ENCODE data around the gene VDR. TPM values are rescaled to one million over a fixed set of nuclear protein-coding genes. Genes with fewer than 3 reads are reported as not detected.

The VDR gene
- total RNA-seq: 100 to 1,000 TPM; 143 to 154 TPM
- long read RNA-seq, full-length matches to known transcripts: 5 of 176 reads
- long read RNA-seq, partial matches to known transcripts: 28 of 176 reads
- long read RNA-seq, other reads (novel, unspliced or antisense): 143 of 176 reads

DNA sequence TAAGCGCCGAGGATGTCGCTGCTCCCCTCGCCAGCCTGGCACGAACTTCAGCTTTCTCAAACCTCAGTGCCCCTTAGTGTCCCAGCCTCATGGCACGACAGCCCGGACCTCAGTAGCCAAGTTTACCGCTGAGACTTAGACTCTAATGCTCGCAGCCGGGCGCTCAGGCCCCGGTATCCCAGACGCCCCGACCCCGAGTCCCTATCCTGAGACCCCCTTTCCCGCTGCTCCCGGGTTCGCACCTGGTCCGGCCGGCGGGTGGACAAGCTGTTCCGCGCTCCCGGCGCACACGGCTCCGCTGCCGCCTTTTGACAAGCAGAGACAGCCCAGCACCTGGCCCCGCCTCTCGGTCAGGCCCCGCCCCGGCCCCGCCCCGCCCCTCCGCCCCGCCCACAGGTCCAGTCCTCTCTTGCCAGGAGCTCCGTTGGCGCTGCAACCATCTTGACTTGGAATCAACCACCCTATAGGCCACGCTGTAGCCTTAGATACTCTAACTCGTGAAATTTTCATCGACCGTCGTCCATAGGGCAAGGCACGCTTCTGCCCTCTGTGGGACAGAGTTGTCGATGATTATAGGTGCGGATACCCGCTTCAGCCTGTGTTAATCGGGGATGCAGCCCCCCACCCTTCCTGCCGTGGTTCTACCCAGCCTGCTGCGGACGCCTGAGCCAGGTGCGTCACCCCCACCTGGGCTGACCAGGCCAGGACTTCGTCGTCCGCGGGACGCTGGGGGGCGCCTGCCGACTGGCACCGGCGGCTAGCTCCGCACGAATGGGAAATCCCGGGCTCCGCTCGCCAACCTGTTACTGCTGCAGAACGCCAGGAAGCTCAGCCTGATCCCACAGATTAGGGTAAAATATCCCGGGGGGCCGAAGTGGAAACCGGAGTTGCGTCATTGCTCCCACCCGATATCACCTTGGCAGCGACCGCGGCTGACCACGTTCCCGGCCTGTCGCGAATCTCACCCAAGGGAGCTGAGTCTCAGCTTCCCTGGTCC is at the start of gene VDR:
TSS of gene VDR (minus strand) at position 282 of the 997 bp plus-strand sequence. CDS start 25,881 bp downstream, outside the sequence.
- intact Hi-C loops (cut with DNase I, micrococcal nuclease): loop anchor here in 1 of 2 donors (10.0 kb wide), 1 partner anchor 50 kb away; no protein-coding TSS in a partner anchor
- ATAC-seq: peak; percentile 59
- DNase-seq: peak; percentile 86 to 88

DNA sequence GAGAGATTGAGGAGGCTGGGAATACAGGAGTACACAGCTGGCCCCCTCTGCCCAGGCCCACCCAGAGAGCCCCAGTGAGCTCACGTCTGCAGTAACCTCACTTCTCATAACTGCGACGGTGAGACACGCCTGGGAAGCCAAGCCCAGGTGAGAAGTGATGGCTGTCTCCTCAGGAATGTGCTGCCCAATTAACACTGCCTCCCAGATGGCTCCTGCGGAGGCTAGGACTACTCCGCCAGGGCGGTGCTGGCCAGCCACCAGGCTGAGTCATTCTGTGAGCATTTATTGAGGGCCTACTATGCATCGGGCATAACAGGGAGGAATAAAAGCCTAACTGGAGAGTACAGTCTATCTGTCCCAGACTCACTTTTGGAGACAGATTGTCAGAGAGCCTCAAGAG is 49.3 kb upstream of the VDR start:
- DNase-seq (no peak), ATAC-seq (peak; percentile 49)
- intact Hi-C loops (cut with DNase I, micrococcal nuclease): loop anchor here in 1 of 2 donors (10.0 kb wide), 2 partner anchors 49 to 109 kb away; partner anchors contain the start of gene VDR

DNA sequence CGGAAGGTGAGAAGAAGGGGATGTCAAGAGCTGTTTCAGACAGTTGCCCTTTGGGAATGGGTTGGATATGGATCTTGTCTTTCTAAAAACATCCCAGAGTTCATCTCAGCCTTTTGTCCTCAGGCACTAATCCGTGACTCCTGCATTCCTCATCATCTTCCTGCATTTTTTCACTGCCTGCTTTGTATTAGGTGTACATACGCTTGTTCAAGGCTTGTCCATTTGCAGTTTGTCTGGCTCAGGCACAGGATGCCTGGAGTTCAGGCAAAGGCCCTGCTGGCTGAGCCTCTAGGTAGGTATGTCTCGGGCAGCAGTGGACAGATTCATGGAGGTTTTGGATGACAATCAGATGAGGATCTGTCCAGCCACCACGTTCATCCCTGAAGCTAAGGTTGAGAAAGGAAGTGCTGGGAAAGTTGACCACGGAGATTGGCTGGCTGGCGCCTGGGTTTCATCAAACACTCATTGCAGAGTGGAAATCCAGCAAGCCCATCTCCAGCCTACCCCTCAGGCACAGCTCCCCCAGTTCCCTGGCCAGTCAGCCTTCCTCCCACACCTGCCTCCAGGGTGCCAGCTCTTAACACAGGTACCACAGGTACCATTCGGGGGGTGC is 46.2 kb upstream of the VDR start:
- ATAC-seq: no peak
- intact Hi-C loops (cut with DNase I, micrococcal nuclease): loop anchor here in 1 of 2 donors (10.0 kb wide), 2 partner anchors 46 to 106 kb away; partner anchors contain the start of gene VDR
- DNase-seq: no peak

DNA sequence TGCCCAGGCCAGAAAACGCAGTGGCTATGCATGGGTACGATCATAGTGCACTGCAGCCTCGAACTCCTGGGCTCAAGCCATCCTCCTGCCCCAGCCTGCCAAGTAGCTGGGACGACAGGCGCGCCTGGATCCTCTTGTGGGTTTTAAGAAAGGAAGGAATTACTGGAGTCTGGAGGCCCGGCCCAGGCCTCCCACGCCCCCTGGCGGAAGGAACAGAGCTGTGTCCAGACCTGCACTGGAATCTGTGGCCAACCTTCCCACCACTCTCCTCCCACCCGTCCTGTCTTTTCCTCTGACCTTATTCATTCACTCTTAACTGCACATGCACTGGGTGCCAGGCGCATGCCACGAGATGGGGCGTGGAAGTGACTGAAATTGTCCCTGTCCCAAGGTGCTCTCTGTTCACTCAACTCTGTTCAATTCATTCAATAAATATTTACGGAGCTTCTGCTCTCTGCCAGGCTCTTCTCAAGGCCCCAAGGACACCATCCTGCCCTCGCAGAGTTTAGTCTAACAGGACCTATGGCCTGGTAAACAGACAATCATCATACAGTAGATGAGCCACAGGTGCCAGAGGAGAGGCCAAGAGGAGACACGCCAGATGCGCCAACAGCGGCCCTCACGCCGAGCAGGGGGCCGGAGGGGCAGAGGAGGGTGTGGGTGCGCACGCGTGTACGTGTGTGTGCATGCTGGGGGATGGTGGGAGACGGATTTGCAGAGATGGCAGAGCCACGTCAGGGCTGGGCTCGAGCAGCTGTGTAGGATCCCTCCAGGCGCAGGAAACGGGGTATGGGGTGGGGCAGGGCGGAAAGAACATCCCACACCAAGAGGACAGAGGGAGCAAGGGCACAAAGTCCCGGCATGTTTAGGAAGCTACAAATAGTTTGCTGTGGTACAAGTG is 44.9 kb upstream of the VDR start:
- ATAC-seq: peak; percentile 77
- DNase-seq: peak; percentile 81 to 89
- intact Hi-C loops (cut with DNase I, micrococcal nuclease): loop anchor here in 1 of 2 donors (10.0 kb wide), 2 partner anchors 45 to 105 kb away; partner anchors contain the start of gene VDR

DNA sequence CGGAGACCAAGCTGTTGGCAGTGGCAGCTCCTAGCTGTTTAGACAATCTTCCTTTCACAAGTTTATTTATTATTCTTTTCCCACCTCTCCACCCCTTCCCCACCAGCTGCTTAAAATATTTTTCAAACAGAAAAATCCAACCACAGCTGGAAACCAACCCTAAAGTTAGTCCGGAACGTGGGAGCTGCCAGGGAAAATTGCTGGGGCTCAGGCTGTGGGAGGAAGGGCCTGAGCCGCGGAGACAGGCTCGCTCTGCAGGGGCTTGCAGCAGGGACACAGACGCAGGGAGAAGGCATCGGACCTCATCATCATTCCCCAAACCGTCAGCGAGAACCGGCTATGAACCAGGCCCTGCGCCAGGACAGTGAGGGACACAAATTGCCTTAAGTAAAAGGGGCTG is 42.5 kb upstream of the VDR start:
- DNase-seq (peak in 1 of 2 donors; percentile 15), ATAC-seq (no peak)
- intact Hi-C loops (cut with DNase I, micrococcal nuclease): no loop called here

DNA sequence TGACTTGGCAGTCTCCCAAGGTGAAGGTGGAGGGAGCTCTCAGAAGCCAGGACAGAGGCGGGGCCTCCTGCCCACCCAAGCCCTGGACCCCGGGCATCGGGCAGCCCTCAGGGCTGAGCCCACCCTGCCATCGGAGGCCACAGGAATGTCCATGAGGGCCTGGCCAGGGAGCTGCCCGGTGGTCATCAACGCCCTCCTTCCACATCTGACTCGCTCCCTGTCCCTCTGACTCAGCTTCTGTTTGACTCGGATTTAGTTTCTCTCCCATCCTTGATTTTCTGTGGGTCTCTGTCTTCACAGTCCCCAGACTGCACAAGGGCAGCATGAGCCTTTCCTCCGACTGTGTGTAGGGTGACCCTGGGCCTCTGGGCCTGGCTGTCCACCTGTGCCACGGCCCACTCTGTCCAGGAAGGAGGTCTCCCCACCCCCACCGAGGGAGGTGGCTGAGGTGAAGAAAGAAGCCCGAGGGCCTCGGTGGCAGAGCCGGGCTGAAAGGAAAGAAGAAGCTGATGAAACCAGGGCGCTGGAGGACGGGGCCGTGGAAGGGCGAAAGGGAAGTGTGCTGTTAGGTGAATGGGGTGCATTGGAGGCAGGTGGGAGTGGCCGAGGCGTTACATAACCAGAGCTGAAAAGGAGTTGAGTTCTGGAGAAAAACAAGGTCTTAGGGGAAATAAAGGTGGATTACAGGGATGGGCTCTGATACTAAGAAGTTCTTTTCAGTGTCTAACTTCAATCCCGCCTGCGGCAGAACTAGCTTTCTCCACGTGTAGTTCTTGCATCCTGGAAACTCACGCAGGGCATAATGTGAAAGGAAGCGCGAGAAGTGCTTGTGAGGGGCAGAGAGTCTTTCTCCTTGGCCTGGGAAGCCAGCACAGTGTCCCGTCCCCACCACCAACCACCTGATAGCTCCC is 41.9 kb upstream of the VDR start:
- DNase-seq (peak in 1 of 2 donors; percentile 34), ATAC-seq (no peak)
- intact Hi-C loops (cut with DNase I, micrococcal nuclease): no loop called here

DNA sequence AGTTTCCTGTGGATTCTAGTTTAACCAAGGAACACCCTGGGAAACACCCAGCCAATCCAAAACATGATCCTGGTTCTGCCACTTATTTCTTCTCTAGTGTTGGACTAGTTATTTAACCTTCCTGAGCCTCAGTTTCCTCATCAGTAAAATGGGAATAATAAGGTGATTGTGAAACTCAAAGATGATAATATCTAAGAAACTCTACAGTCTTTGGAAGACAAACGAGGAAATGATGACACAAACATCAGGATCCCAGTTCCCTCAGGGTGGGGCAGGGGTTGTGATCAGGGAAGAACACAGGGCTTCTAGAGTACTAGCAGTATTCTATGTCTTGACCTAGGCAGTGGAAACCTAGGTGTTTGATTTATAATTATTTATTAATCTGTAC is 40.5 kb upstream of the VDR start:
- intact Hi-C loops (cut with DNase I, micrococcal nuclease): no loop called here
- peak; percentile 15 for ATAC-seq
- DNase-seq: peak in 1 of 2 donors; percentile 53

DNA sequence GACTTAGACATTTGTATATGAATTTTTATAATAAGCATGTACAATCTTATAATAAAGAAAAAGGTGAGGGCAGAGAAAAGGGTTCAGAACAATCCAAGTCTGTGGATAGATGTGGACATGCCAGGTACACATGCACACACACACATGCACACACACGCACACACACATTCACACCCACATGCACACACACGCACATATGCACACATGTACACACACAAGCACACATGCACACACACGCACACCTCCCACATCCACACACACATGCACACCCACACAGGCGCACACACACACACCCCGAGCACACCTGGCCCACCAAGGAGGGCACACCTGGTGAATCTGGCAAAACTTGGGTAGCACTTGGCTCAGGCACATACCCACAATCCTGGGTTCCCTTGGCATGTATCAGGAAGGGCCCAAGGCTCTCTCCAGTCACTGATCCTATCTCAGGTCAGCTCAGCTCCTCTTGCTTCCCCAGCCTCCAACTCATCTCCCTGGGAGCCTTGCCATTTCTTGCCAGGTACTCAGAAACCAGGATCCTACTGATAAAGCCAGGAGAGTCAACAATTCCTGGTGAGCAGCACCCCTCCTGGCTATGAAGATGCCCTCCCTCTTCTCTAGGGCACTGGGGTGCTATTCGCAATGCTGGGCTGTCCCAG is 40.0 kb upstream of the VDR start:
- DNase-seq (no peak), ATAC-seq (no peak)
- intact Hi-C loops (cut with DNase I, micrococcal nuclease): no loop called here

DNA sequence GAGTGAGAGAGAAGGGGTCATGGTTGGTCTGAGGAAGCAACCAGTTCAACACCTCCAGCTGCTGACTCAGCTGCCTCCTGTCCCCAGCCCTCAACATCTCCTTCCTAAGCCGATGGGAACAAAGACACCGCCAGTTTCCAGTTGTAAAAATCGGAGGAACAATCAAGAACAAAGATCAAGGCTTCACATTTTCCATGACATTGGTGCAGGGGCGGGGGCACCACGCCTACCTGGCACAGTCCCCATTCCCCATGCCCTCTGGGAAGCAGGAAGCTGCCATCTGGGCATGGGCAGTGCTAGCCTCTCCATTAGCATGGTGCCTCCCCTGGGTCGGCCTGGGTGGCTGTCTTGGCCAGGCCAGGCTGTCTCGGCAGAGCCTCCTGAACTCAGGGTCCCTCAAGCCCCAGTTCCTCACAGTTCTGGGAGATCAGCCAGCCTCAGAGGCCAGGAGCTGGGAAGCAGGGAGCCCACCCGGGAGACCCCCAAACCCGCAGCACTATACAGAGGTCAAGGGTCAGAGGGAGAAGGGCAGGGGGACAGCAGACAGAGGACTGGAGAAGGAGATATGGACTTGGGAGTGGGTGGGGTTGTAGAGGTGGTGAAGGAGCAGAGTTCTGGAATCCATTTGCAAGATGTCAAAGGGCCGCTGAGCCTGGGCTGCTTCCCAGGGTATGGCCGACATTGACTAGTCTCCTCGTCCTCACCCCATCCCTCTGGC is 39.0 kb upstream of the VDR start:
- intact Hi-C loops (cut with DNase I, micrococcal nuclease): no loop called here
- DNase-seq: peak; percentile 87 to 93
- ATAC-seq: peak; percentile 78

DNA sequence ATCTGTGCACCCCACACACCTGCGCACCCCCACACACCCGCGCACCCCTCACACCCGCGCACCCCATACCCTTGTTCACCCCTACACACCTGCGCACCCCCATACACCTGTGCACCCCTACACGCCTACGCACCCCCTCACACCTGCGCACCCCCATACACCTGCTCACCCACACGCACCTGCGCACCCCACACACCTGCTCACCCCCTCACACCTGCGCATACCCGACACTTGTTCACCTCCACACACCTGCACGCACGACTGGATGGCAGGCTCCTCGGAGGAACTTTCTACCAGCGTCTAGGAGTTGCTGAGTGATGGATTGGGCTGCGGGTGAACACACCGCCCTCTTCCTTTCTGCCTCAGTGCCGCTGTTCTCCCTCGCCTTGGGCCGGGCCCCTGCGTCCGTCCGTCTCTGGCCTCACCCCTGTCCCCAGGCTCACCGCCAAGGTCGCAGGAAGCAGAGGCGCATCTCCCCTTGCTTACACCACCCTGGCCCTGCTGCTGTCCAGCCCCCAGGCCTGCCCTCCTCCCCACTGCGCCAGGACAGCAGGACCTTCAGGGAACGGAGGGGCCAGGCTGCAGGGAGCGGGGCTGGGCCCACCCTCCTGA is 37.9 kb upstream of the VDR start:
- intact Hi-C loops (cut with DNase I, micrococcal nuclease): no loop called here
- ATAC-seq (no peak), DNase-seq (no peak)

DNA sequence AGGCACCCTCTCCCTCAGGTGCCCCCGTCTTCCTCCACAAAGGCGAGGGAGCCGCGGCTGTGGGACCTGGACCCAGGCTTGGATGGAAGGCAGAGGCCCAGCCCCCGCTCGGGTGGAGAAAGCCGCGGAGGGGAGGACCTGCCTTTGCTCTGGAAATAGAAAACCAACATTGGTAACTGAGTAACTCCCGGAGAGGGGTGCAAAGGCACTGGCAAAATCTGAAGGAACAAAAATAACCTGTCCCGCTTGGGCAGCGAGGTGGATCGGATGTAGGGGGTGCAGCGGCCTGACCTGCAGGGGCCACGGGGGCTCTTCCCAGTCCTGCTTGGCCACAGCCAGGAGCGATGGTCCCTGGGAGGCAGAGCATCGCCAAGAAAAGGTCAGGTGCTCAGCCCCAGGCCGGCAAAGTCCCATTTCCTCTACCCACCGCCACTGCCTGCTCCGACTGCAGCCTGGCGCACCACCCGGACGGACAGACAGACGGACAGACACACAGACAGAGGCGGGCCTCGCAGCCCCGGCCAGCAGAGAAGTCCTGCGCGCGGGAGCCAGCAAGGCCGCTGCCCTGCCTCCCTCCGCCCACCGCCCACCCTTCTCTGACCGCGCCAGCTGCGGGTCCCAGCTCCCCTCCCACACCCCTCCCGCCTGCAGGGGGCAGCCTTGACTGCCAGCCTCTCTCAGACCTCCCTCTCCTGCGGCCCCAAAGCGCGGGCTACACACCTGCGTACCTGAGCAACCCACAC is 37.2 kb upstream of the VDR start:
- intact Hi-C loops (cut with DNase I, micrococcal nuclease): no loop called here
- DNase-seq (no peak), ATAC-seq (no peak)

DNA sequence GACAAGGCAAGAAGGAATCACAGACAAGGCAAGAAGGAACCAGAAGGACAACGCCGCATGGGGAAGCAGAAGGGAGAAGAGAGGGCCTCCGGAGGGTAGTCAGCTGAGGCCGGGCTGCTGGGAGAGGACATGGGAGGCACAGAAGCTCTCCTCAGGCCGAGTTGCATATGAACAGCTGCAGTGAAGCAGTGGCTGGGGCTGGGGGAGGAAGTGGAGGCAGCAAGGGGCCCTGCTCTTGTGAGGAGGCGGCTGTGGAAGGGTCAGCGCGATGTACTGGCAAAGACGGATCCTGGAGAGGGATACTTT is 36.6 kb upstream of the VDR start:
- DNase-seq (no peak), ATAC-seq (no peak)
- intact Hi-C loops (cut with DNase I, micrococcal nuclease): no loop called here

DNA sequence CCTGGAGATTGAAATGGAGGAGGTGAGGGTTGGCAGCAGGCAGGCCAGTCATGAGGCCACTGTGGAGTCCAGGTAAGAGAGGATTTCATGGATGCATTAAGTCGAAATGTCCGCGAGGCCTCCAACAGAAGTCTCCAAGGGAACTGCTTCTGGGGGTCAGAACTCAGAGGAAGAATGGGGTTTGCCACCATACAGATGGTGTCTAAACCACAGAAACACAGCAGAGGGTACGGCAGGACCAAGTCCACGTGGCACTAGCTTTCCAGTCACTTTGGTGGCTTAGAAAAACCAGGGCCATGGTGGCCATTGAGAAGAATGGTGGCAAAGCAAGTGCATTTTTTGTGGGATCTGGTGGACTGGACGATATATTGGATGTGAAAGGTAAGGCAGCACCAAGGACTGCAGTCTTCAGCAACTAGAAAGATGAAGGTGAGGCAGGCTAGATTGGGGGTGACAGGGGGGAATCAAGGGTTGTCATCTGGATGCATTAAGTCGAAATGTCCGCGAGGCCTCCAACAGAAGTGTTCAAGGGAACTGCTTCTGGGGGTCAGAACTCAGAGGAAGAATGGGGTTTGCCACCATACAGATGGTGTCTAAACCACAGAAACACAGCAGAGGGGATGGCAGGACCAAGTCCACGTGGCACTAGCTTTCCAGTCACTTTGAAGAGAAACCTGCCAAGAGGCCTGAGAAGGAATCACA is 36.1 kb upstream of the VDR start:
- DNase-seq (no peak), ATAC-seq (no peak)
- intact Hi-C loops (cut with DNase I, micrococcal nuclease): no loop called here

DNA sequence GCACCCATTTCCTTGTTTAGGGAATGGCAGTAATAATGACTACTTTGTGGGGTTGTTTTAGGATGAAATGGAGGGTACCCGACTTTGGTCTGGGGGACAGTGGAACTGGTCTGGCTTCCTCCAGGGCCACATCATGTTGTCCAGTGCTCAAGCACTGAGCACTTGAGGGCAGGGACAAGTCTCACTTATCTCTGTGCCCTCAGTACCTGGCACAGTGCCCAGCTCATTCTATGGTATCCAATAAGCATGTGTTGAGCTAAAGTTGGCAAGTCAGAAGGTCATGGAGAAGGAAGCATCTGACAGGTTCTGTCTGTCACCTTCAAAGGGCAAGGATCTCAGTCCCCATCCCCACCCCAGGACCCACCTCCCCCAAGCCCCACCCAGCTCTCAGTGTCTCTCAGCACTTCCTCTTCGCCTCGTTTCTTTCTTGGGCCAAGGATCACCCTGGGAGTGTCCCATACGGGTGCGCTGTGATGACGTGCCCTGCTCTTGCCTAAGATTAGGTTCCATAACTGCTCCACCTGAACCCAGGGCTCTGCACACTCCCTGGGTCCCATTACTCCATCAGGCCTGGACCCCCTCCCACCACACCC is 34.3 kb upstream of the VDR start:
- DNase-seq (peak; percentile 87 to 91), ATAC-seq (peak; percentile 76)
- intact Hi-C loops (cut with DNase I, micrococcal nuclease): no loop called here

DNA sequence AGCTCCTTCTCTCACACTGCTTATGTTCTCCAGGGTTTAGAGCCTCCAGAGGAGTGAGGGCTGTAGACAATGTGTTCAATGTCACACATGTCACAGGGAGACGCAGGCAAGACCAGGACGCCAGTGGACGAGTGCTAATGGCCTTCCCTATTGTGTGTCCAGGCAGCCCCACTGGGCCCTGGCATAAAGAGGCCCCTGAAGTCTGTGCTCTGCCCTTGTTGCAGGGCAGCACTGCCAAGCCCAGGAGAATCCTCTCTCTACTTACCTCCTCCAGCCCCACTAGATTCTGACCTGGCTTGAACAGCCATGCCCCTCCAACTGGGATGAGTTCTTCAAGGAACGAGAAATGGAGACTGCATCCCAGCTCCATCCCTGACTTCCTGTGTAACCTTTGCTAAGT is 33.8 kb upstream of the VDR start:
- DNase-seq: no peak
- intact Hi-C loops (cut with DNase I, micrococcal nuclease): no loop called here
- ATAC-seq: peak; percentile 15
